Measurements from ENCODE around the gene PCYT2.
A peak's percentile ranks its signal among the peaks of the same experiment; 100 is the strongest.

The PCYT2 gene

GRCh38 chr17:81899514-81900166 is 11.6 kb downstream of the PCYT2 start:
- DNase-seq, result no peak

- no peak for DNase-seq
Measured at GRCh38 chr17:81898885-81899284, 12.3 kb downstream of the PCYT2 start.

- DNase-seq, result no peak
Measured at GRCh38 chr17:81898029-81898866, 13.0 kb downstream of the PCYT2 start.

GRCh38 chr17:81895400-81895799 is 15.8 kb downstream of the PCYT2 start:
- no peak for DNase-seq

GRCh38 chr17:81891303-81891552 is 20.0 kb downstream of the PCYT2 start:
- DNase-seq, result no peak

- DNase-seq, result no peak
Measured at GRCh38 chr17:81890447-81891302, 20.5 kb downstream of the PCYT2 start.

GRCh38 chr17:81889602-81890001 is 21.6 kb downstream of the PCYT2 start:
- DNase-seq, result no peak

GRCh38 chr17:81888988-81889595 is 22.1 kb downstream of the PCYT2 start:
- DNase-seq, result no peak

- no peak for DNase-seq
Measured at GRCh38 chr17:81888105-81888987, 22.9 kb downstream of the PCYT2 start.

GRCh38 chr17:81885869-81886548 is 25.2 kb downstream of the PCYT2 start:
- no peak for DNase-seq

- DNase-seq, result no peak
Measured at GRCh38 chr17:81885454-81885853, 25.7 kb downstream of the PCYT2 start.

GRCh38 chr17:81884968-81885367 is 26.2 kb downstream of the PCYT2 start:
- DNase-seq, result no peak

- no peak for DNase-seq
Measured at GRCh38 chr17:81884520-81884919, 26.7 kb downstream of the PCYT2 start.

GRCh38 chr17:81879121-81879520 is 32.1 kb downstream of the PCYT2 start:
- DNase-seq, result no peak

- DNase-seq, result no peak
Measured at GRCh38 chr17:81878294-81878693, 32.9 kb downstream of the PCYT2 start.

- no peak for DNase-seq
Measured at GRCh38 chr17:81877569-81877968, 33.6 kb downstream of the PCYT2 start.

GRCh38 chr17:81871387-81872230 is 39.6 kb downstream of the PCYT2 start:
- DNase-seq, result peak; percentile 34 to 95 (median 82)

GRCh38 chr17:81870981-81871386 is 40.2 kb downstream of the PCYT2 start, which contains the start of gene ARHGDIA:
ARHGDIA (minus strand) TSS chr17:81871337; CDS start chr17:81869930, 1,407 bp downstream.
- no peak for DNase-seq

GRCh38 chr17:81870131-81870980 is 40.8 kb downstream of the PCYT2 start:
- peak in 3 of 14 donors; percentile 5 to 40 (median 31) for DNase-seq
